Measurements from ENCODE around the gene CDKN1B. TPM values are rescaled to one million over a fixed set of nuclear protein-coding genes. Genes with fewer than 3 reads are reported as not detected.

The CDKN1B gene
- total and polyA plus RNA-seq, 2 of the 13 experiments (the other 11 are each of a cell fraction or from before 2014, with no cell fraction given): 20.1 to 37.2 TPM

- TF ChIP-seq POLR2G (IDR thresholded peaks at IDR 0.05; ENCODE audit: low read depth, low read length) (peak; percentile 49; the same call in 1 of the 2 replicates), ASH2L (IDR thresholded peaks at IDR 0.05; ENCODE audit: insufficient read length, low read depth, low read length) (peak; percentile 55), RBFOX2 (IDR thresholded peaks at IDR 0.05; ENCODE audit: low read depth, low read length) (peak; percentile 52; the same call in 1 of the 2 replicates), FOXA3 (CRISPR knock-in tag; IDR thresholded peaks at IDR 0.05) (0 out of 2 replicates have a peak, but pooled peaks have one; percentile 8), PHB2 (IDR thresholded peaks at IDR 0.05; ENCODE audit: partially characterized antibody) (no peak), KAT8 (CRISPR knock-in tag; IDR thresholded peaks at IDR 0.05) (0 out of 2 replicates have a peak, but pooled peaks have one; percentile 28), SOX5 (CRISPR knock-in tag; IDR thresholded peaks at IDR 0.05; ENCODE audit: borderline replicate concordance) (peak; percentile 7; the same call in 1 of the 2 replicates), POLR2A (IDR thresholded peaks at IDR 0.05; ENCODE audit: insufficient read depth in 1 of 2, low read depth in 2 of 2, low read length in 2 of 2) (0 out of 4 replicates have a peak, but pooled peaks of 1 of the 2 experiments have one; percentile 27)
- TF ChIP-seq, protein P1, sequence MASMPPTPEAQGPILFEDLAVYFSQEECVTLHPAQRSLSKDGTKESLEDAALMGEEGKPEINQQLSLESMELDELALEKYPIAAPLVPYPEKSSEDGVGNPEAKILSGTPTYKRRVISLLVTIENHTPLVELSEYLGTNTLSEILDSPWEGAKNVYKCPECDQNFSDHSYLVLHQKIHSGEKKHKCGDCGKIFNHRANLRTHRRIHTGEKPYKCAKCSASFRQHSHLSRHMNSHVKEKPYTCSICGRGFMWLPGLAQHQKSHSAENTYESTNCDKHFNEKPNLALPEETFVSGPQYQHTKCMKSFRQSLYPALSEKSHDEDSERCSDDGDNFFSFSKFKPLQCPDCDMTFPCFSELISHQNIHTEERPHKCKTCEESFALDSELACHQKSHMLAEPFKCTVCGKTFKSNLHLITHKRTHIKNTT (CRISPR knock-in tag; IDR thresholded peaks at IDR 0.05): no peak
- Histone ChIP-seq H3K4me3 (replicated peaks in 1 of 3; ENCODE audit: insufficient read depth in 1 of 3, low read depth in 2 of 3, low read length in 3 of 3) (peak overlapping the region; percentile 73 to 96 (median 85); a peak in 5 of 6 replicates), H3K27ac (ENCODE audit: extremely low read length, insufficient read depth, low read length) (peak overlapping the region; percentile 98), H3K9me3 (ENCODE audit: low read length) (no peaks in the 10 kb centered on the region), H3K79me2 (ENCODE audit: insufficient read depth, low read length) (peaks cover 76% of the 10 kb centered on the region), H3K36me3 (replicated peaks in 1 of 2; ENCODE audit: control insufficient read depth in 1 of 2, insufficient read depth in 2 of 2, low read length in 2 of 2) (0 out of 5 replicates have a peak, but pooled peaks cover 1 to 9% of the 10 kb centered on the region in 2 experiments), H4K20me1 (ENCODE audit: insufficient read depth, low read length) (peaks cover 15% of the 10 kb centered on the region; the same call in 1 of the 2 replicates), H3K9ac (ENCODE audit: insufficient read depth, low read depth, low read length) (peak overlapping the region; percentile 92), H3K27me3 (ENCODE audit: control insufficient read depth in 1 of 2, insufficient read depth in 2 of 2, low read length in 2 of 2) (no peaks in the 10 kb centered on the region; a peak in 1 of 5 replicates), H2AFZ (ENCODE audit: low read length) (no peak overlapping the region), H3K4me2 (ENCODE audit: low read depth, low read length) (peak overlapping the region; percentile 89), H3K4me1 (ENCODE audit: insufficient read depth, low read length) (peaks cover 47% of the 10 kb centered on the region)
- intact Hi-C loops (cut with micrococcal nuclease; ENCODE audit: unreplicated experiment): no loop called here
- 15% methylated on average over 3 of the region's 3 CpGs for WGBS (ENCODE audit: low lambda C conversion rate)
- FAIRE-seq (no peak), DNase-seq (ENCODE audit: low spot score) (no peak), ATAC-seq (no peak)
- BruUV-seq (replicated peaks): no TSS peak
- POLR2A ChIA-PET: interaction anchor here (0.8 kb wide), 1 partner anchor 13 kb away, joined by 3 read pairs; no protein-coding TSS in a partner anchor
- CTCF ChIA-PET (ENCODE audit: low intra/inter-chr PET ratio, low total read pairs): no interaction called here
- in situ Hi-C loops (cut with HindIII; ENCODE audit: extremely low pct_ligation_motif_present, low pct_unique_long_range_greater_than_20kb): loop anchor here (25.0 kb wide), 1 partner anchor 635 kb away; no protein-coding TSS in a partner anchor
These were observed 5.4 kb downstream of the CDKN1B start for GRCh38 chr12:12722435-12723148.
